Calu3 (cell line): ENCODE data around the gene NLGN2. TPM values are rescaled to one million over a fixed set of nuclear protein-coding genes. Genes with fewer than 3 reads are reported as not detected.

Experiments
- BruUV-seq: library from RNA; stranded (reverse); fragments of 400-500 nt; replicated peaks from 2 replicates; lab custom pipeline; 2021; lab: Mats Ljungman, UMichigan
- CTCF ChIA-PET: fragments of 300-600 bp; sonication (Branson Sonifier 250); formaldehyde crosslinking; loops from one replicate; lab custom pipeline; 2022; ENCODE audit warnings: antibody characterized with exemption; lab: Charles Lee
- DNase-seq: peaks from one replicate; pipeline ENCODE4 v3.0.0; 2022
- H3K27ac Mint-ChIP-seq: one replicate; pipeline ENCODE4 v1.8.0; 2022; ENCODE audit warnings: mixed read lengths; ENCODE audit not compliant: unreplicated experiment
- H3K27me3 Mint-ChIP-seq: one replicate; pipeline ENCODE4 v1.8.0; 2022; ENCODE audit warnings: mixed read lengths; ENCODE audit not compliant: unreplicated experiment
- H3K36me3 Mint-ChIP-seq: one replicate; pipeline ENCODE4 v1.8.0; 2022; ENCODE audit warnings: mild to moderate bottlenecking, moderate library complexity, mixed read lengths; ENCODE audit not compliant: insufficient read depth, unreplicated experiment
- H3K4me1 Mint-ChIP-seq: one replicate; pipeline ENCODE4 v1.8.0; 2022; ENCODE audit warnings: mild to moderate bottlenecking, low read depth, mixed read lengths; ENCODE audit not compliant: unreplicated experiment
- H3K4me3 Mint-ChIP-seq: one replicate; pipeline ENCODE4 v1.8.0; 2022; ENCODE audit warnings: mild to moderate bottlenecking, low read depth, moderate library complexity, mixed read lengths; ENCODE audit not compliant: unreplicated experiment
- H3K9me3 Mint-ChIP-seq: one replicate; pipeline ENCODE4 v1.8.0; 2022; ENCODE audit warnings: low read depth, mixed read lengths; ENCODE audit not compliant: unreplicated experiment
- intact Hi-C: fragments of 100-400 bp; cut with micrococcal nuclease; formaldehyde crosslinking; loops from one replicate; pipeline ENCODE4 v1.10.0; 2022; ENCODE audit not compliant: unreplicated experiment
- total RNA-seq: library from RNA; stranded (reverse); gene quantifications from 2 replicates; pipeline ENCODE4 v1.2.3, GENCODE V29; 2022
- TF ChIP-seq, protein P1 (sequence below): fragments of 200-600 bp; IDR thresholded peaks from one replicate; pipeline ENCODE4 v1.8.0; 2022; ENCODE audit warnings: antibody characterized with exemption; ENCODE audit not compliant: unreplicated experiment

NLGN2 gene
- total RNA-seq, 1 experiment from 2014 or later, result 13.9 TPM

- DNase-seq, result no peak
- peaks cover 12% of the 10 kb centered on the region for H3K27me3 Mint-ChIP-seq
- no peaks in the 10 kb centered on the region for H3K4me1 Mint-ChIP-seq
- intact Hi-C loops, result no loop called here
- H3K4me3 Mint-ChIP-seq, result no peak overlapping the region
- H3K27ac Mint-ChIP-seq, result no peak overlapping the region
- CTCF ChIA-PET, result no interaction called here
- BruUV-seq, result no TSS peak
- TF ChIP-seq, protein P1, sequence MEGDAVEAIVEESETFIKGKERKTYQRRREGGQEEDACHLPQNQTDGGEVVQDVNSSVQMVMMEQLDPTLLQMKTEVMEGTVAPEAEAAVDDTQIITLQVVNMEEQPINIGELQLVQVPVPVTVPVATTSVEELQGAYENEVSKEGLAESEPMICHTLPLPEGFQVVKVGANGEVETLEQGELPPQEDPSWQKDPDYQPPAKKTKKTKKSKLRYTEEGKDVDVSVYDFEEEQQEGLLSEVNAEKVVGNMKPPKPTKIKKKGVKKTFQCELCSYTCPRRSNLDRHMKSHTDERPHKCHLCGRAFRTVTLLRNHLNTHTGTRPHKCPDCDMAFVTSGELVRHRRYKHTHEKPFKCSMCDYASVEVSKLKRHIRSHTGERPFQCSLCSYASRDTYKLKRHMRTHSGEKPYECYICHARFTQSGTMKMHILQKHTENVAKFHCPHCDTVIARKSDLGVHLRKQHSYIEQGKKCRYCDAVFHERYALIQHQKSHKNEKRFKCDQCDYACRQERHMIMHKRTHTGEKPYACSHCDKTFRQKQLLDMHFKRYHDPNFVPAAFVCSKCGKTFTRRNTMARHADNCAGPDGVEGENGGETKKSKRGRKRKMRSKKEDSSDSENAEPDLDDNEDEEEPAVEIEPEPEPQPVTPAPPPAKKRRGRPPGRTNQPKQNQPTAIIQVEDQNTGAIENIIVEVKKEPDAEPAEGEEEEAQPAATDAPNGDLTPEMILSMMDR, result no peak
- H3K36me3 Mint-ChIP-seq, result peaks cover 4% of the 10 kb centered on the region
- no peaks in the 10 kb centered on the region for H3K9me3 Mint-ChIP-seq
These were observed 16.0 kb downstream of the NLGN2 start for GRCh38 chr17:7423679-7424078.

DNA sequence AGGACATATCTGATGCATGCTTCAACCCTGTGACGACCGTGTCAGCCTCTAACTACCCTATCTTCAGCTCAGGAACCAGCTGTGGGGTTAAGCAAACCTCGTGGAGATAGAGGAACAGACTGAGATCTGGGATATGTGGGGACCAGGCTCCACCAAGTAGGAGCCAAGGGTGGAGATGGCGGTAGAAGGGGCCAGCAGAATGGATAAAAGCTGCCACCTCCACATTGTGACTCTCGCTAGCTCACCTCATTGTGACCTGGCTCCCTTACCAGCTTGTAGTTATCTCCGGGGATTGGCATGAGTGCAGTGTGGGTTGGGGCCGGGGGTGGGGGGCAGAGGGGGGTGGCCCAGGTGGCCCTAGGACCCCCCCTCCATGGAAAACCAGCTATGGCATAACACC, 17.7 kb downstream of the NLGN2 start, which contains the start of gene SPEM2:
TSS of gene SPEM2 (plus strand) at position 301 of the 400 bp plus-strand sequence. CDS start at position 374, 73 bp downstream.
- Mint-ChIP-seq H3K27me3 (no peaks in the 10 kb centered on the region), H3K27ac (no peak within 1 kb of the TSS), H3K9me3 (no peaks in the 10 kb centered on the region), H3K4me3 (no peak within 1 kb of the TSS), H3K36me3 (peaks cover 4% of the 10 kb centered on the region), H3K4me1 (no peaks in the 10 kb centered on the region)
- no TSS peak for BruUV-seq
- TF ChIP-seq, protein P1, result no peak
- CTCF ChIA-PET, result no interaction called here
- intact Hi-C loops, result no loop called here
- DNase-seq, result no peak

GRCh38 chr17:7425756-7426155, 18.1 kb downstream of the NLGN2 start:
- BruUV-seq, result no TSS peak
- H3K4me1 Mint-ChIP-seq, result no peaks in the 10 kb centered on the region

DNA sequence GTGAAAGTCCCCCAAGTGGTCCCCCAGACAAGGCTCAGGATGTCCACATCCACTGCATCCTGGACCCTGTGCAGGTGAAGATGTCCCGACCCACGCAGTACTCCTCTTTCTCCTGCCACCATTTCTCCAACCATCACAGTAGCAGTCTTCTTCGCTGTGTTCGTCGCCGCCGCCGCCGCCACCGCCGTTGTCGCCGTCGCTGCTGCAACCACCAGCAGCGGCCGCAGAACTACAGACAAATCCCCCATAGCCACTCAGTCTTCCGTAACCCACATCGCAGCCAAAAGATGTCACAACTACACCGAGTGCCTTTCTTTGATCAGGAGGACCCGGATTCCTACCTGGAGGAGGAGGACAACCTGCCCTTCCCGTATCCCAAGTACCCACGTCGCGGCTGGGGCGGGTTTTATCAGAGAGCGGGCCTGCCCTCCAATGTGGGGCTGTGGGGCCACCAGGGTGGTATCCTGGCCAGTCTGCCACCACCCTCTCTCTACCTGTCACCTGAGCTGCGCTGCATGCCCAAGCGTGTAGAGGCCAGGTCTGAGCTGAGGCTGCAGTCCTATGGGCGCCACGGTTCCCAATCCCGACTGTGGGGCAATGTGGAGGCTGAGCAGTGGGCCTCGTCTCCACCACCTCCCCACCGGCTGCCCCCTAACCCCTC, 18.7 kb downstream of the NLGN2 start:
- CTCF ChIA-PET, result no interaction called here
- Mint-ChIP-seq H3K27ac (no peak overlapping the region), H3K27me3 (no peaks in the 10 kb centered on the region), H3K36me3 (peaks cover 4% of the 10 kb centered on the region), H3K9me3 (no peaks in the 10 kb centered on the region), H3K4me3 (no peak overlapping the region), H3K4me1 (no peaks in the 10 kb centered on the region)
- intact Hi-C loops, result no loop called here
- no peak for DNase-seq
- BruUV-seq, result no TSS peak
- TF ChIP-seq, protein P1, result no peak

More at GRCh38 chr17:7425756-7426155, 18.1 kb downstream of the NLGN2 start:
- TF ChIP-seq, protein P1, result no peak
- DNase-seq, result no peak
- intact Hi-C loops, result no loop called here
- CTCF ChIA-PET, result no interaction called here
- no peaks in the 10 kb centered on the region for H3K9me3 Mint-ChIP-seq
- H3K36me3 Mint-ChIP-seq, result peaks cover 4% of the 10 kb centered on the region
- H3K4me3 Mint-ChIP-seq, result no peak overlapping the region
- H3K27me3 Mint-ChIP-seq, result no peaks in the 10 kb centered on the region
- H3K27ac Mint-ChIP-seq, result no peak overlapping the region
